Activated CD4-positive, alpha-beta T cell treated with anti-CD3 and anti-CD28 coated beads, Interleukin-2, amount 10 ng/mL, durations not matched to agents 24 days and 14 days (primary cell): ENCODE data around the gene SPO11. TPM values are rescaled to one million over a fixed set of nuclear protein-coding genes. Genes with fewer than 3 reads are reported as not detected.

Experiments used
- DNase-seq: peaks from one replicate; pipeline ENCODE4 v3.0.0; 2022
- H3K27ac Mint-ChIP-seq: one replicate; pipeline ENCODE4 v1.8.0; 2022; ENCODE audit warnings: mild to moderate bottlenecking, mixed read lengths
- H3K27me3 Mint-ChIP-seq: one replicate; pipeline ENCODE4 v1.8.0; 2022; ENCODE audit warnings: mixed read lengths
- H3K36me3 Mint-ChIP-seq: one replicate; pipeline ENCODE4 v1.8.0; 2022; ENCODE audit warnings: low read depth, mild to moderate bottlenecking, mixed read lengths
- H3K4me1 Mint-ChIP-seq: one replicate; pipeline ENCODE4 v1.8.0; 2021; ENCODE audit warnings: mixed read lengths
- H3K4me3 Mint-ChIP-seq: one replicate; pipeline ENCODE4 v1.8.0; 2022; ENCODE audit warnings: mild to moderate bottlenecking, moderate library complexity, mixed read lengths
- H3K9me3 Mint-ChIP-seq: one replicate; pipeline ENCODE4 v1.8.0; 2021; ENCODE audit warnings: mixed read lengths
- intact Hi-C: fragments of 100-400 bp; cut with micrococcal nuclease; formaldehyde crosslinking; loops from one replicate; pipeline ENCODE4 v1.15.1; 2023
- total RNA-seq: library from RNA; stranded (reverse); gene quantifications from 2 replicates; pipeline ENCODE4 v1.2.3, GENCODE V29; 2022

Gene SPO11
- total RNA-seq, 1 donor from 2014 or later, result not detected

DNA sequence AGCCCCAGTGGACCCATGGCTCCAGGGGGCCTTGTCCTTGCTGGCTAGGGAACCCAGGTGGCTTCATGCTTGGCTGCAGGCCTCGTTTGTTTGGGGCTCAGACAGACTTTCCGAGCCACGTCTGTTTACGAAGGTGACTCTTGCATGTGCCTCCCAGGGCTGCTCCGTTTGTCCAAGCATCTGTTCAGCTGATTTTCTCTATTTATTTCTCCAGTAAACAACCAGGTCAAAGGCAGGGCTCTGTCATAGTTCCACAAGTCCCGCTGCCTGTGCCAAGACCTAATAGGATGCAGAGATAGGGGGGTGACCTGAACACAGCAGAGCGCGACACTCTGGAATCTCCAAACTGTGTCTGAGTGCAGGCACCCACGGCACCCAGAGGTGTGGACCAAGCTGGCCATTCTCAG lies 12.8 kb upstream of the SPO11 start:
- H3K27ac Mint-ChIP-seq, result no peak overlapping the region
- peaks cover 17% of the 10 kb centered on the region for H3K27me3 Mint-ChIP-seq
- intact Hi-C loops, result no loop called here
- no peak for DNase-seq
- H3K4me3 Mint-ChIP-seq, result no peak overlapping the region
- H3K4me1 Mint-ChIP-seq, result no peaks in the 10 kb centered on the region
- H3K9me3 Mint-ChIP-seq, result no peaks in the 10 kb centered on the region
- no peaks in the 10 kb centered on the region for H3K36me3 Mint-ChIP-seq

DNA sequence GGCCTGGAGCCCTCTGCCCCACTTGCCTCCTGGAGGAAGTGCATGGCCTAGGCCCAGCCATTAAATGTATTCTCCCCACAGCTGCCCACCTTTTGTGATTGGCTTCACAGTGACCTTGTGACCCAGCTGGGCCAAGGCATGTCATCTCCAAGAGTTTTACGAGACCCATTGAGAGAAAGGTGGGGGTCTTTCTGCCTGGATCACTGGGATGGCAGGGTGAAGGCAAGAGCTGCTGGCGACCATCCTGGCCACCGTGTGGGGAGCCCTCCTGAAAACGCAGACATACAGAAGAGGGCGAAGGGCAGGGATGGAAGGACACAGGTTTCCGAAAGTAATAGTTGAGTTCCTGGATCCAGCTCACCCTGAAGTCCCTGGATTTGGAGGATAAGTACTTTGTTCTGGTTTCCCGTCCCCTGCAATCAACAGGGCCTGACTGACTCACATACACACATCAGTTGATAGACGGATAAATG lies 12.3 kb upstream of the SPO11 start:
- Mint-ChIP-seq H3K4me1 (no peaks in the 10 kb centered on the region), H3K36me3 (no peaks in the 10 kb centered on the region), H3K4me3 (no peak overlapping the region), H3K9me3 (no peaks in the 10 kb centered on the region), H3K27ac (no peak overlapping the region), H3K27me3 (peaks cover 21% of the 10 kb centered on the region)
- no peak for DNase-seq
- intact Hi-C loops, result no loop called here

DNA sequence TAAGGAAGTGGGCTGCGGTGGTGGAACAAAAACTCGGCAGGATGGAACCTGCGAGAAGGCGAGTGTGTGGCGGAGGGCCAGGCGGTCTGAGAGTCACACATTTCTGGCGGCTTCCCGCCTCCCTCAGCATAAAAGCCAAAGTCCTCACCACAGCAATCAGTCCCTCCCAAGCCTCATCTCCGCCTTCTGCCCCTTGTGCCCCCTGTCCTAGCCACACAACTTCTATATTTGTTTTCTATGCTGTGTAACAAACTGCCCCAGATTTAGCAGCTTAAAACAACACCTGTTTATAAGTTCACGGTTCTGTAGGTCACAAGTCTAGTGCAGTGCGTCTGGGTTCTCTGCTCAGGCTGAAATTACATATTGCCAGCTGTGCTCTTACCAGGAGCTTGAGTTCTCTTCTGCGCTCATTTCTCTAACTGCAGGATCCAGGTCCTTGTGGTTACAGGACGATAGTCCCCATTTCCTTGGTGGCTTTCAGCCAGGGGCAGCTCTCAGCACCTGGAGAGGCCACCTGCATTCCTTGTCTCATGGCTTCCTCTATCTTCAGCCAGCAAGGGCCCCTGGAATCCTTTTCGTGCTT lies 11.7 kb upstream of the SPO11 start:
- no peaks in the 10 kb centered on the region for H3K9me3 Mint-ChIP-seq
- no peak overlapping the region for H3K27ac Mint-ChIP-seq
- intact Hi-C loops, result no loop called here
- peaks cover 26% of the 10 kb centered on the region for H3K27me3 Mint-ChIP-seq
- DNase-seq, result no peak
- no peaks in the 10 kb centered on the region for H3K4me1 Mint-ChIP-seq
- no peaks in the 10 kb centered on the region for H3K36me3 Mint-ChIP-seq
- no peak overlapping the region for H3K4me3 Mint-ChIP-seq

DNA sequence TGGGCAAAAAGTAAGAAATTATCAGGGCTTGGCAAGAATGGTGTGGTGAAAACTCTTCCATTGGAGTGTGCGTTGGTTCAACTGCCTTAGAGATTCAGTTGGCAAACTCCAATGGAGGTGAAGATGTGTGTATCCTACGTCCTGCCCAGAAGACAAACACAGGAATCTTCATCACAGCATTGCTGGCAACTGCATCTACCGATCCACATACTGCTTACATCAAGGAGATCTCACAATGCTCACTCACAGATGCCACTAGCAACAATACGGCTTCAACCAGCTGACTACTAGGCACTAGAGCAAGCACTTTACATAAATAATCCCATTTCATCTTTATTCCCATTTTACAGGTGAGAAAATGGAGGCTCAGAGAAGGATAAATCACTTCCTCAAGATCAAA lies 10.0 kb upstream of the SPO11 start:
- no peak for DNase-seq
- intact Hi-C loops, result no loop called here
- Mint-ChIP-seq H3K27me3 (peaks cover 33% of the 10 kb centered on the region), H3K36me3 (no peaks in the 10 kb centered on the region), H3K9me3 (no peaks in the 10 kb centered on the region), H3K27ac (no peak overlapping the region), H3K4me1 (no peaks in the 10 kb centered on the region), H3K4me3 (no peak overlapping the region)

DNA sequence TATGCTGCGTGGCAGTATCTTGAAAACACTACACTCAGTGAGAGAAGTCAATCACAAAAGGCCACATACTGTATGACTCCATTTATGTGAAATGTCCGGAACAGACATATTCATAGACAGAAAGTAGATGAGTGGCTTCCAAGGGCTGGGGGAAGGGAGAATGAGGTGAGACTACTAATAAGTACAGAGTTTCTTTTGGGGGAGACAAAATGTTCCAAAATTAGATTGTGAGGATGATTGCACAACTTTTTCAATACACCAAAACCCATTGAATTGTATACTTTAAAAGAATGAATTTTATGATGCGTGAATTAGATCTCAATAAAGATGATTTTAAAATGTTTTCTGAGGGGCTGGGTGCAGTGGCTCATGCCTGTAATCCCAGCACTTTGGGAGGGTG lies 9.2 kb upstream of the SPO11 start:
- H3K36me3 Mint-ChIP-seq, result no peaks in the 10 kb centered on the region
- no peak overlapping the region for H3K4me3 Mint-ChIP-seq
- no peak for DNase-seq
- no peak overlapping the region for H3K27ac Mint-ChIP-seq
- peaks cover 41% of the 10 kb centered on the region for H3K27me3 Mint-ChIP-seq
- H3K4me1 Mint-ChIP-seq, result no peaks in the 10 kb centered on the region
- H3K9me3 Mint-ChIP-seq, result no peaks in the 10 kb centered on the region
- intact Hi-C loops, result no loop called here

DNA sequence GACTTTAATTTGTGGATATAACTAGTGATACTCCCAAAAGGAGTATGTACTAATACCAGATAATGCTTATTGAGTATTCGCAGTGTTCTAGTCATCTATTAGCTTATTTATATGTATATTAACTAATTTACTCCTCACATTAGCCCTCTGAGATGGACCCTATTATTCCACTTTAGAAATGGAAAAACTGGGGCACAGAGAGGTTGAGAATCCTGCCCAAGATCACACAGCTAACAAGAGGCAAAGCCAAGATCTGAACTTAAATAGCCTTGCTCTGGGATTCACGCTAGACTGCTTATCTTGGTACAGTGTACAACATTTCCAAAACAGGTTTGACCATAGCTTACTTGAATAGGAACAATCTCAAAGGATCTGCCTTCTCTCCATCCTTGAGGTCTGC lies 8.5 kb upstream of the SPO11 start:
- no peaks in the 10 kb centered on the region for H3K4me1 Mint-ChIP-seq
- H3K27me3 Mint-ChIP-seq, result peaks cover 45% of the 10 kb centered on the region
- no peak overlapping the region for H3K27ac Mint-ChIP-seq
- intact Hi-C loops, result no loop called here
- no peak for DNase-seq
- H3K9me3 Mint-ChIP-seq, result no peaks in the 10 kb centered on the region
- H3K36me3 Mint-ChIP-seq, result no peaks in the 10 kb centered on the region
- no peak overlapping the region for H3K4me3 Mint-ChIP-seq

DNA sequence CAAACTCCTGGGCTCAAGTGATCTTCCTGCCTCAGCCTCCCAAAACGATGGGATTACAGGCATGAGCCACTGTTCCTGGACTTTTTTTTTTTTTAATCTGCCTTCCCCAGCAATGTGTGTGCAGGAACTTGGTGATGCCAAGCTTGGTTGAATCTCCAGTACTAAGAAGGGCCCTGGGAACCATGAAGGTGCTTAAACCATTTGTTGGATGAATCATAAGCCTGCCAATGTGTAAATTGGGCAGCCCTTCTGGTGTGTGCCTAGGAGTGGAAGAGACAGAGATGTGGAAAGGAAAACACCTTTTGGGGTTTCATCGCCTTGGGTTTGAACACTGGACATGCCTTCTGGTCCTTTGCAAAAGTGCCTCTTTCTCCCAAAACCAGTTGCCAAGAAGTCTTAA lies 7.1 kb upstream of the SPO11 start:
- no peaks in the 10 kb centered on the region for H3K9me3 Mint-ChIP-seq
- H3K4me1 Mint-ChIP-seq, result no peaks in the 10 kb centered on the region
- no peak overlapping the region for H3K4me3 Mint-ChIP-seq
- no peak overlapping the region for H3K27ac Mint-ChIP-seq
- no peak for DNase-seq
- intact Hi-C loops, result no loop called here
- no peaks in the 10 kb centered on the region for H3K36me3 Mint-ChIP-seq
- H3K27me3 Mint-ChIP-seq, result peaks cover 54% of the 10 kb centered on the region

DNA sequence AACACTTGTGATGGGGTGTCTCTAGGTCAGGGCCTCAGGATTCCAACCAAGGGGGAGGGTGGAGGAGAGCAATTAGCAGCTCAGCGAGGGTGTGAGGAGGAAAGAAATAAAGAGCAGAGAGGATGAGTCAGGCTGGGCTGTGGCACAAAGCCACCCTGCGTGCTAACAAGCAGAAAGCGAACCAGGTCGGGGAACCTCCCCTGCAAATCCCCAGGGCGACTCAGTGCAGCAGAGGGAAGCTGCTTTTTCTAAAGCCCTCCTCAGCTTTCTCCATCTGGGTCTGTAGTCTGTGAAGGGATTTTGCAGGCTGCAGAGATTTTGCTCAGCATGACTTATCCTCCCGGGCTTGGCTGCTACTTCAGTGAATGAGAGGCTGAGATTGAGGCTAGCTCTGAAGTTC lies 6.6 kb upstream of the SPO11 start:
- H3K36me3 Mint-ChIP-seq, result no peaks in the 10 kb centered on the region
- no peaks in the 10 kb centered on the region for H3K9me3 Mint-ChIP-seq
- no peak overlapping the region for H3K27ac Mint-ChIP-seq
- H3K4me1 Mint-ChIP-seq, result no peaks in the 10 kb centered on the region
- no peak for DNase-seq
- peaks cover 56% of the 10 kb centered on the region for H3K27me3 Mint-ChIP-seq
- H3K4me3 Mint-ChIP-seq, result no peak overlapping the region
- intact Hi-C loops, result no loop called here

DNA sequence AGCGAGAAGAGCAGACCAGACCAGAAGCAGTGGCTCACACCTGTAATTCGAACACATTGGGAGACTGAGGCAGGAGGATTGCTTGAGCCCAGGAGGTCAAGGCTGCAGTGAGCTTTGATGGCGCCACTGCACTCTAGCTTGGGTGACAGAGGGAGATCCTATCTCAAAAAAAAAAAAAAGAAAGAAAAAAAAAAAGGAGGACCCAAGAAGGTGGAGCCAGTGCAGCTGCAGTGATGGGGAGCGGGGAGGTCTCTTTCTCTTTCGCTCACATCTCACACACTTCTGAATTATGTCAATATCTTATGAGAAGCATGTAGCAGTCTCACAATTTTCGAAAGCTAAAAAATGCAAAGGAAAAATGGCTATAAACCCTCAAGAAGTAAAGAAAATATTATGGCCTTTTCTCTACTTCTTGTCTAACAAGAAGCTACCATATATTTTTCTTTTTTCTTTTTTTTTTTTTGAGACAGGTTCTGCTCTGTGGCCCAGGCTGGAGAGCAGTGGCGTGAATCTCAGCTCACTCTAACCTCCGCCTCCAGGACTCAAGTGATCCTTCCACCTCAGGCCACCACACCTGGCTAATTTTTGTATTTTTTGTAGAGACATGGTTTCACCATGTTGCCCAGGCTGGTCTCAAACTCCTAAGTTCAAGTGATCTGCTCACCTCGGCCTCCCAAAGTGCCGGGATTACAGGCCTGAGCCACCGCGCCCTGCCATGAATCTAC lies 3.8 kb upstream of the SPO11 start:
- no peaks in the 10 kb centered on the region for H3K36me3 Mint-ChIP-seq
- no peaks in the 10 kb centered on the region for H3K4me1 Mint-ChIP-seq
- no peaks in the 10 kb centered on the region for H3K9me3 Mint-ChIP-seq
- no peak for DNase-seq
- H3K27ac Mint-ChIP-seq, result no peak overlapping the region
- H3K4me3 Mint-ChIP-seq, result no peak overlapping the region
- intact Hi-C loops, result no loop called here
- H3K27me3 Mint-ChIP-seq, result peaks cover 54% of the 10 kb centered on the region

DNA sequence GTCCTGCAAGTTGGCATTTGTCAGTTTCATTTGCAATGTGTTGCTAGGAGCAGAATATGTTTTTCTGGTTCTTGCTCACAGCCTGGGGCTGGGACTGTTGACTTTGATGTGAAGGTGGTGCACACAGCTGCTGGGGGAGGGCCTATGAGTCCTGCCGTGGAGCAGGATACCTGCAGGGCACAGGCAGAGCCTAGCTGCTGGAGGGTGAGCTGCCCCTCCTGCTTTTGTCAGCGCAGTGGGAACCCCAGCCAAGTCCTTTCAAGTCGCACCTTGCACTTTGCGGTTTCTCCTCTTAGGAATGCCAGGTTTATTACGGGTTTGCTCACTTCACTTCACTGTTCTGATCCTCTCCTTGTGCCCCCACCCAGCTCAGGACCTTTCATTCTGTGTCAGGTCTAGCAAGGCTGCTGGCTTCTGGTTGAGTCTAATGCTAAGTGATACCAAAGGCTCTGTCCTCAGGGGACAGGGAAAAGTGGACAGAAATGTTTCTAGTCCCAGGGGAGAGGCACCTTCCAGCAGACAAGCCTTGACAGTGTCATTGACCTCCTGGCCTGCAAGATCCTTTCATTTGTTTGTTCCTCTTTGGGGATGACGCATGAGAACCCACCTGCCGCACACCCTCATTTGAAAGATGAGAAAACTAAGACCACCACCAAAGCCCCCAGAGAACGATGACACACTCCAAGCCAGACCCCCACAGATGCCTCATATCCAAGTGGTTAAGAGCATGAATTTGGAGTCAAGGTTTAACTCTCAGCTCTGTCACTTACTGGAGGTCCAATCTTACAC lies 2.7 kb upstream of the SPO11 start:
- intact Hi-C loops, result no loop called here

DNA sequence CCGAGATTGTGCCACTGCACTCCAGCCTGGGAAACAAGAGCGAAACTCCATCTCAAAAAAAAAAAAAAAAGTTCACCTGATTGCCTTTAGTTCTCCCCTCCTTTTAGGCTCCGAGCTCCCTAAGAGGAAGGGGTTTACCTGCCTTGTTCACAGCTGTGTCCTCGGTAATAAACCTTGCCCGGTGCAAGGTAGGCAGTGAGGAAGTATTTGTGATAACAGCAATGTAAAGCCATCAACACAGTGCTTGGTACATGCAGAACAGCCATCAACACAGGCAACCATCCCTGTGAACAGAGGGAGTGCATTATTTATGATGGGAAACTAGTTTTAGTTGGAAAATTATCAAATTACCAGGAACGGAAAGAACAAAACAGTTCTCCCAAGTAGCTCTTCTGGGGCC lies 1.8 kb upstream of the SPO11 start:
- H3K4me1 Mint-ChIP-seq, result no peaks in the 10 kb centered on the region
- no peaks in the 10 kb centered on the region for H3K9me3 Mint-ChIP-seq
- H3K27ac Mint-ChIP-seq, result no peak overlapping the region
- no peak for DNase-seq
- H3K4me3 Mint-ChIP-seq, result no peak overlapping the region
- intact Hi-C loops, result no loop called here
- H3K36me3 Mint-ChIP-seq, result no peaks in the 10 kb centered on the region
- peaks cover 52% of the 10 kb centered on the region for H3K27me3 Mint-ChIP-seq

More for the DNA sequence above, 2.7 kb upstream of the SPO11 start:
- no peak overlapping the region for H3K4me3 Mint-ChIP-seq
- no peaks in the 10 kb centered on the region for H3K4me1 Mint-ChIP-seq
- no peak overlapping the region for H3K27ac Mint-ChIP-seq
- H3K36me3 Mint-ChIP-seq, result no peaks in the 10 kb centered on the region
- DNase-seq, result no peak
- no peaks in the 10 kb centered on the region for H3K9me3 Mint-ChIP-seq
- peaks cover 54% of the 10 kb centered on the region for H3K27me3 Mint-ChIP-seq

DNA sequence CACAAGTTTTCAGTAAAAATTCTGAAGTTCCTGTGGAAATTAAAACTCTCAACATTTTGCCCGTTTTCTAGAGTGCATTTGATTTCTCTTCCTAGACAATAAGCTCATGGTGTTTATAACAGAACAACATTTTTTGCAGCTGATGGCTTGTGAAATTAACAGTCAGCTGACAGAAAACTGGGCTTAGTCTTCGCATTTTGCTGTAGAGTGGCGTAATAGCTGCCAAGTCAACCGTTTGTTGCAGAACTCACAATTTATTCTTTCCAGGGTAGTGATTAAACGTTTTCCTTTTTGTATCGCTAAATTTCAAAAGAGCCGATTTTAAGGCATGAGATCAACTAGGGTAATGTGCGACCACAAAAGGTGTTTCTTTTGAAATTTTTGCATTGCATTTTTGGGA lies 1.4 kb downstream of the SPO11 start:
- DNase-seq, result no peak
- no peaks in the 10 kb centered on the region for H3K4me1 Mint-ChIP-seq
- no peaks in the 10 kb centered on the region for H3K9me3 Mint-ChIP-seq
- no peak overlapping the region for H3K27ac Mint-ChIP-seq
- H3K27me3 Mint-ChIP-seq, result peaks cover 39% of the 10 kb centered on the region
- no peaks in the 10 kb centered on the region for H3K36me3 Mint-ChIP-seq
- no peak overlapping the region for H3K4me3 Mint-ChIP-seq
- intact Hi-C loops, result no loop called here

DNA sequence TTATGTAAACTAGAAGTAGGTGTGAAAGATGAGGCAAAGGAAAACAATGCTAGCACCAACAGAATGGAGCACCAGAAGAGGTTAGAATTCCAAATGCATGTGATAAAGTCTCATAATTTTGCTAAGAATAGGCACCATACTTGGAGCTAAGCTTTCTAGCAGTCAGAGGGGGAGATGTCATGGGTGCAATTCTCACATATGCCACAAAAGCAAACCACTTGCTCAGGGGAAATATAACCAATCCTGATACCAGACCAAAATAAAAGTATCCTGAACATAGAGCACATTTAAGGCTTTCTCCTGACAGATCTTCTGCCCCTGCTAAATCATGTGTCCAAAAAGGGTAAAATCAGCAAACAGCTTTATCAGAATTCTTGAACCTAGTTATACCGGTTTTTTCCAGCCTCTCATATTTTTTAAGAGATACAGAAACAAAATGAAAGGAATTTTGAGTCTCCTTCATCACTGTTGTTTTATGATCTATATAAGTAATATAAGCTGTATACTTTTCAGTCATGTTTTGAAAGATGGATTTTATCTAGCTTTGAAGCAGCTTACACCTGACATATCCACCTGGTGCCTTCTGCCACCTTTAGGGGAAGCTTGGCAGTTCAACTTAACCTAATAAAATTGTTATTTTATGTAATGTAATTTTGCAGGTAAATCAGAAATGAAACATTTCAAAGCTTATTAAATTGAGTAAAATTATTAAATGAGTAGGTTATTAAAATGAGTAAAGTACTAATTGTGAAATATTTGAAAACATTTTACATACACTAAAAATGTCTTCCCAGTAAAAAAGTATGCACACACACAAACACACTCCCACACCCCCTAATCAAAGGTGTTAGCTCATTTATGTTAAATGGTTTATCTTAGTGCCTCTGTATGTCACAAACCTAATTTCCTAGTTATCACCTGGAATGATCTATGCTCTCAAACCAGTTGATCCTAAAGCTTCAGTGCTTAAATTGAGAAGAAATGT lies 2.8 kb downstream of the SPO11 start:
- no peak for DNase-seq
- intact Hi-C loops, result no loop called here
- H3K36me3 Mint-ChIP-seq, result no peaks in the 10 kb centered on the region

More for the DNA sequence above, 2.8 kb downstream of the SPO11 start:
- no peaks in the 10 kb centered on the region for H3K9me3 Mint-ChIP-seq
- peaks cover 35% of the 10 kb centered on the region for H3K27me3 Mint-ChIP-seq
- no peaks in the 10 kb centered on the region for H3K4me1 Mint-ChIP-seq
- H3K27ac Mint-ChIP-seq, result no peak overlapping the region
- H3K4me3 Mint-ChIP-seq, result no peak overlapping the region
